ENCODE results near the gene TRMT11.
"Not testable (repeated sequence)": the region's sequence is repeated elsewhere in the genome, so short reads cannot be mapped to it uniquely, and the experiment has no call there.

Gene TRMT11

GRCh38 chr6:126047648-126048047 is 61.3 kb downstream of the TRMT11 start:
- DNase-seq (ENCODE audit: low read depth): no peak

GRCh38 chr6:126048635-126049034 is 62.3 kb downstream of the TRMT11 start:
- no peak for DNase-seq (ENCODE audit: low read depth)

- no peak for DNase-seq (ENCODE audit: low read depth)
These were observed 64.5 kb downstream of the TRMT11 start for GRCh38 chr6:126050795-126051194.

GRCh38 chr6:126051791-126052190 is 65.5 kb downstream of the TRMT11 start:
- DNase-seq (ENCODE audit: low read depth): no peak

- DNase-seq (ENCODE audit: low read depth): no peak
These were observed 66.1 kb downstream of the TRMT11 start for GRCh38 chr6:126052485-126052884.

- DNase-seq (ENCODE audit: low read depth): no peak
These were observed 67.9 kb downstream of the TRMT11 start for GRCh38 chr6:126054258-126054702.

GRCh38 chr6:126054802-126055201 is 68.5 kb downstream of the TRMT11 start:
- DNase-seq (ENCODE audit: low read depth): no peak

GRCh38 chr6:126055449-126055848 is 69.1 kb downstream of the TRMT11 start:
- no peak for DNase-seq (ENCODE audit: low read depth)

- DNase-seq (ENCODE audit: low read depth): no peak
These were observed 70.1 kb downstream of the TRMT11 start for GRCh38 chr6:126056355-126057004.

GRCh38 chr6:126058085-126058484 is 71.7 kb downstream of the TRMT11 start:
- not testable (repeated sequence) for DNase-seq (ENCODE audit: low read depth)

- DNase-seq (ENCODE audit: low read depth): no peak
These were observed 74.1 kb downstream of the TRMT11 start for GRCh38 chr6:126060400-126060799.

GRCh38 chr6:126063512-126064146 is 77.3 kb downstream of the TRMT11 start:
- DNase-seq (ENCODE audit: low read depth): no peak

- DNase-seq (ENCODE audit: low read depth): no peak
These were observed 78.0 kb downstream of the TRMT11 start for GRCh38 chr6:126064257-126064747.

- DNase-seq (ENCODE audit: low read depth): no peak
These were observed 78.5 kb downstream of the TRMT11 start for GRCh38 chr6:126064748-126065401.

- no peak for DNase-seq (ENCODE audit: low read depth)
These were observed 80.0 kb downstream of the TRMT11 start for GRCh38 chr6:126066053-126067048.

GRCh38 chr6:126067073-126067472 is 80.7 kb downstream of the TRMT11 start:
- no peak for DNase-seq (ENCODE audit: low read depth)

- DNase-seq (ENCODE audit: low read depth): no peak
These were observed 83.1 kb downstream of the TRMT11 start for GRCh38 chr6:126069449-126069848.

- no peak for DNase-seq (ENCODE audit: low read depth)
These were observed 84.8 kb downstream of the TRMT11 start for GRCh38 chr6:126071000-126071647.

GRCh38 chr6:126072172-126072571 is 85.8 kb downstream of the TRMT11 start:
- DNase-seq (ENCODE audit: low read depth): no peak

GRCh38 chr6:126072834-126073233 is 86.5 kb downstream of the TRMT11 start:
- DNase-seq (ENCODE audit: low read depth): no peak

- DNase-seq (ENCODE audit: low read depth): no peak
These were observed 89.2 kb downstream of the TRMT11 start for GRCh38 chr6:126075335-126076071.

All from stromal cell of bone marrow (primary cell).